ENCODE results near the gene GRIK2.

The GRIK2 gene

GRCh38 chr6:101400326-101401135 lies 7.0 kb downstream of the GRIK2 start:
- no peak for DNase-seq (ENCODE audit: low read depth in 3 of 3)

GRCh38 chr6:101401171-101401570 lies 7.7 kb downstream of the GRIK2 start:
- no peak for DNase-seq (ENCODE audit: low read depth in 3 of 3)

- DNase-seq (ENCODE audit: low read depth in 3 of 3) = no peak
Observed at GRCh38 chr6:101401792-101402621, 8.5 kb downstream of the GRIK2 start.

- no peak for DNase-seq (ENCODE audit: low read depth in 3 of 3)
Observed at GRCh38 chr6:101402622-101403031, 9.1 kb downstream of the GRIK2 start.

- no peak for DNase-seq (ENCODE audit: low read depth in 3 of 3)
Observed at GRCh38 chr6:101403216-101403945, 9.9 kb downstream of the GRIK2 start.

- no peak for DNase-seq (ENCODE audit: low read depth in 3 of 3)
Observed at GRCh38 chr6:101404775-101405174, 11.3 kb downstream of the GRIK2 start.

GRCh38 chr6:101413773-101414172 lies 20.3 kb downstream of the GRIK2 start:
- DNase-seq (ENCODE audit: low read depth in 3 of 3) = no peak

GRCh38 chr6:101417900-101418299 lies 24.4 kb downstream of the GRIK2 start:
- no peak for DNase-seq (ENCODE audit: low read depth in 3 of 3)

- no peak for DNase-seq (ENCODE audit: low read depth in 3 of 3)
Observed at GRCh38 chr6:101422251-101422650, 28.7 kb downstream of the GRIK2 start.

GRCh38 chr6:101422811-101423210 lies 29.3 kb downstream of the GRIK2 start:
- no peak for DNase-seq (ENCODE audit: low read depth in 3 of 3)

GRCh38 chr6:101429270-101429669 lies 35.8 kb downstream of the GRIK2 start:
- no peak for DNase-seq (ENCODE audit: low read depth in 3 of 3)

- DNase-seq (ENCODE audit: low read depth in 3 of 3) = no peak
Observed at GRCh38 chr6:101429845-101430244, 36.3 kb downstream of the GRIK2 start.

GRCh38 chr6:101433141-101433540 lies 39.6 kb downstream of the GRIK2 start:
- DNase-seq (ENCODE audit: low read depth in 3 of 3) = no peak

GRCh38 chr6:101434601-101435000 lies 41.1 kb downstream of the GRIK2 start:
- DNase-seq (ENCODE audit: low read depth in 3 of 3) = no peak

- DNase-seq (ENCODE audit: low read depth in 3 of 3) = no peak
Observed at GRCh38 chr6:101435038-101435437, 41.5 kb downstream of the GRIK2 start.

- DNase-seq (ENCODE audit: low read depth in 3 of 3) = no peak
Observed at GRCh38 chr6:101439790-101440189, 46.3 kb downstream of the GRIK2 start.

GRCh38 chr6:101443315-101443714 lies 49.8 kb downstream of the GRIK2 start:
- no peak for DNase-seq (ENCODE audit: low read depth in 3 of 3)

GRCh38 chr6:101444717-101445116 lies 51.2 kb downstream of the GRIK2 start:
- DNase-seq (ENCODE audit: low read depth in 3 of 3) = no peak

GRCh38 chr6:101445527-101445926 lies 52.0 kb downstream of the GRIK2 start:
- no peak for DNase-seq (ENCODE audit: low read depth in 3 of 3)

- DNase-seq (ENCODE audit: low read depth in 3 of 3) = no peak
Observed at GRCh38 chr6:101450901-101451300, 57.4 kb downstream of the GRIK2 start.

- no peak for DNase-seq (ENCODE audit: low read depth in 3 of 3)
Observed at GRCh38 chr6:101451981-101452380, 58.5 kb downstream of the GRIK2 start.

GRCh38 chr6:101453221-101453620 lies 59.7 kb downstream of the GRIK2 start:
- no peak for DNase-seq (ENCODE audit: low read depth in 3 of 3)

Measured in stimulated activated CD4-positive, alpha-beta T cell treated with anti-CD3 and anti-CD28 coated beads, TNF-alpha, amount 100 ng/mL, for 4 hours (primary cell).